DMS114 treated with DMSO at 0.1 percent for 48 hours (cell line): ENCODE measurements around the gene HAO2.
"Not testable (repeated sequence)": the region's sequence is repeated elsewhere in the genome, so short reads cannot be mapped to it uniquely, and the experiment has no call there.

Experiments
- DNase-seq: peaks from one replicate; lab custom pipeline; 2025; ENCODE audit not compliant: unreplicated experiment; lab: John Stamatoyannopoulos, UW

The HAO2 gene

DNA sequence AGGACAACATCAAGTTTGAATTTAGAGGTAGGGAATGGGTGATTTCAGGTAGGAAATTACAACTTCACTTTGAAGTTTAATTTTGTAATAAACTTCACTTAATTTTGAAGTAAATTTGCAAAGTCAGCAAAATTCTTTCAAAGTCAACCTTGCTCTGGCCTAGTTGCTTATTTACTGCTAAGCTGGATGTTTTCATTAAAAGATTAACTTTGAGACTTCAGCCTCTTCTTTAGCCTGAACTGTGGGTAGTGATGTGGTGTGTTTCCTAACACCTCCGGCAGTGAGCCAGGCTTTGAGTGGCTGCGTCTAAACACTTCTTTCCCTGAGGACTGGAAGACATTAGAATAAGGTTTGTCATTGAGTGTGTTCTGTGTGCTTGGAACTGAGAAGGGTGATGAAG is at the start of gene HAO2:
Gene HAO2, plus strand, starts transcription at position 232 of the 400 bp plus-strand sequence. CDS start 12,301 bp downstream, outside the sequence.
- DNase-seq = no peak

GRCh38 chr1:119320100-119320499 is 48.5 kb upstream of the HAO2 start:
- DNase-seq = no peak

DNA sequence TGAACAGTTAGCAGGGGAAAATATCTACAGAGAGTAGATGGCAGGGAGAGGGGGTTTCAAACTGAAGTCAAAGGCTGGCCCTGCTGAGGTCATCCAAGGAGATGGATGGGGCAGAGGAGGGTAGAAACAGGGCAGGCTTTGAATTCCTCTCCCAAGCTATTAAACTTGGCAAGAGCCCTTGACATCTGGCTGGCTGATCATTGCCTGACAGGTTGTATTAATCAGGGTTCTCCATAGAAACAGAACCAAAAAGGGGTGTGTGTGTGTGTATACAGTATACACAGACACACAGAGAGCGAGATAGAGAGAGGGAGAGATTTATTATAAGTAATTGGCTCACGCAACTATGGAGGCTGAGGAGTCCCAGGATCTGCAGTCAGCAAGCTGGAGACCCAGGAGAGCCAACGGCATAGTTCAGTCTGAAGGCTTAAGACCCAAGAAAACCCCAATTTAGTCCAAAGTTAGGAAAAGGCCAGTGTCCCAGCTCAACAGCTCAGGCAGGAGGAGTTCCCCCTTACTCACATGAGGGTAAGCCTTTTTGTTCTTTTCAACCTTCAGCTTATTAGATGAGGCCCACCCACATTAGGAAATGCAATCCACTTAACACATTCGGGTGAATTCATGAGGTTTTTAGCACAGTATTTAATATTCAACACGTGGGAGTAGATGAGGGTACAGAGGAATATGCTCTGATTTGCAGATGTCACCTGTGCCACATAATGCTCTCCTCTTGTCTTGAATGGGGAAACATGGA is 46.7 kb upstream of the HAO2 start:
- DNase-seq = no peak

DNA sequence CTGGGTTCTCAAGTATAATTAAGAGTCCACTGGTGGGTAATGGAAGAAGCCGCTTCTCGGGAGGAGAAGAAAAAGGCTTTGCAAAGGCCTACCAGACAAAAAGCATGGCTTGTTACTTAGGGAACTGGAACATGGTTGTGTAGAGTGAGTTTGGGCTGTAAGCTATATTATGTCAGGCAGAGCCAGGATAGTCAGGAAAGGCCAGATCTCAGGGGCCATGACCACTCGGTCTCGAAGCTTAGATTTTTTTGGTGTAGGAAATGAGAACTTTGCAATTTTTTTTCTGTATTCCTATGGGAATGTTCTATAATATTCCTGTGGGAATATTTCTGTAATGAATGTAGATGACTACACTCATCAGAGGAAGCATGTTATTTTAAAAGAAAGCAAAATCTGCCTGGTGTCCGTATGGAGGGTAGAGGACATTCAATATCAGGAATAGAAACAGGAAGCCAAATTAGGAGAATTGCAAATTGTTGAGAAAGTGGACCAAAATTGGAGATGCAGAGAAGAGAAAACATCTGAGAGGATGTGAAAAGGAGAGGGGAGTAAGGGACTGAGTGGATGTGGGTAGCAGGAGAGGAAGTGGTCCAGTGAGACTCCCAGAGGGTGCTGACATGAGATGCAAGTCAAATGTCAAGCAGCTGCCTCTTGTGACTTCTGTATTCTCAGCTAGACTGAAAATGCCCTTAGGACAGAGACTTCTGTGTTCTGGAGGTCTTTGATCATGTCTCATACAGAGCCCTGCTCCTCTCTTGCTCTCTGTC is 45.2 kb upstream of the HAO2 start:
- DNase-seq = no peak

GRCh38 chr1:119324198-119324597 is 44.4 kb upstream of the HAO2 start:
- no peak for DNase-seq

- DNase-seq = no peak
Measured at GRCh38 chr1:119326251-119326650, 42.3 kb upstream of the HAO2 start.

DNA sequence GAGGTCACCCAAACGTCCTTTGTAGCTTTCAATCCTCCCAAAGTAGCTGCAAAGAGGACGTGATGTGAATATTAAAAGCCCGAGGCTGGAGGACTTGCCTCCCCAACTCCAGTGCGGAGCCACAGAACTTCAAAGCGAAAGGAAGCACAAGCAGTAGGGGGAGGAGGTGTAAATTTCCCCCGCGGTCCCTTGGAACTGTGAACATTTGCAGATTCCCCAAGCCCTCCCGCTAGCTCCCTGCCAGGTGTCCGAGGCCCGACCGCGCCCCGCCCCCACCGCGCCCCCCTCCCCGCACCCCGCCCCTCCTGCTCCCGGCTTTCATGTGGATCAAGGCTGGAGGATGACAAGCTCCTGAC is 41.5 kb upstream of the HAO2 start:
- DNase-seq = no peak

DNA sequence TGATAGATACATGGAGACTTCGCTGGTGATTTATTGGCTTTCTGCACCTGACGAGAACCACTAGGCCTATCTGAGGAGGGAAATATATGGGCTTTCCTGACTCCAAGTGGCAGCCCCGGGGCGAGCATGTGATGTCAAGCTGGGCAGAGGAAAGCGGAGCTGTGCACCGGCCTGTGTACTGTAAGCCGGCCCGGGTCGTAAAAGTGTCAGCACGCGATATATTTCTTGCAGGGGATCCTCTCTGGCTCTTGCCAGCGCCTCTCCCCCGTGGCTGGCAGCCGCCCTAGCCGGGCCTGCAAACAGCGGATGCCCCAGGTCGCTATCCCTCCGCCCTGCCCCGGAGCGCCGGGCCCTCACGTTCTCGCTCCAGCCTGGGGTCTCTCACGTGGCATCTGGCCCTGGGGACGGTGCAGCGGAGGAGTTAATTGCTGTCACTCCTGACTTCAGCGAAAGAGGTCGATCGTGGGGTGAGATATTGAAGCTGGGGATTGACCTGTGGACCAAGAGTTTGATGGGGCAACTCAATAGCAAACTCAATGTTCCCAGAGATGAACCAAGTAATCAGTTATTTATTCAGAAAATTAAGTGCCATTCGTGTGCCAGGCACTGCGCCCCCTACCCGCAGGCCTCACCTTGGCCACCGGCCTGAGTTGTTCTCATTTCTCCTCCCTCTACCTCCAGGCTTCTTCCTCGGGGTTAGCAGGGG is 41.0 kb upstream of the HAO2 start:
- DNase-seq = no peak

- no peak for DNase-seq
Measured at GRCh38 chr1:119329541-119330461, 38.8 kb upstream of the HAO2 start.

- DNase-seq = no peak
Measured at GRCh38 chr1:119330466-119331189, 38.0 kb upstream of the HAO2 start.

GRCh38 chr1:119331190-119331515 is 37.4 kb upstream of the HAO2 start:
- no peak for DNase-seq

DNA sequence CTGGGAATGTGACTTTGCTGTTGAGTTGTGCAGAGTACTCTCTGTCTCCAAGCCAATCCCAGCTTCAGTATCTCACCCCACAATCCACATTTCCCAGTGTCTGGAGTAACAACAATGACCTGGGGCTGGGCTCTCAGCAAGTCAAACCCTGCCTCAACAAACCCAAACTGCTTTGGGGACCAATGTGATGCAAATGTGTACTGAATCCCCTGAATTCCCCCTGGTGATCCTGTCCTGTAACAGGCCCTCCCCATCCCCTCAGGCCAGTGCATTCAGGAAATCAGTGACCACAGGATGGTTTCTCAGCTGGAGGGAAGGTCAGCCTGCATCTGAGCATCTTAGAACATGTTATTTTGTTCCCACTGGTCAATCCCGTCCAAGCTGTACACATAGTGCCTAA is 36.7 kb upstream of the HAO2 start:
- DNase-seq = no peak

GRCh38 chr1:119332622-119333021 is 36.0 kb upstream of the HAO2 start:
- no peak for DNase-seq

- DNase-seq = no peak
Measured at GRCh38 chr1:119333163-119333896, 35.3 kb upstream of the HAO2 start.

DNA sequence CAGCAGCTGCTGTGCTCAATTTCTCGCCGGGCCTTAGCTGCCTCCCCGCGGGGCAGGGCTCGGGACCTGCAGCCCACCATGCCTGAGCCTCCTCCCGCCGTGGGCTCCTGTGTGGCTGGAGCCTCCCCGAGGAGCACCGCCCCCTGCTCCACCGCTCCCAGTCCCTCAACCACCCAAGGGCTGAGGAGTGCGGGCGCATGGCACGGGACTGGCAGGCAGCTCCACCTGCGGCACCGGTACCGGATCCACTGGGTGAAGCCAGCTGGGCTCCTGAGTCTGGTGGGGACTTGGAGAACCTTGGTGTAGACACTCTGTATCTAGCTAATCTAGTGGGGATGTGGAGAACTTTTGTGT is 34.7 kb upstream of the HAO2 start:
- DNase-seq = not testable (repeated sequence)

GRCh38 chr1:119336848-119337247 is 31.7 kb upstream of the HAO2 start:
- DNase-seq = no peak

GRCh38 chr1:119338004-119338403 is 30.6 kb upstream of the HAO2 start:
- DNase-seq = no peak

GRCh38 chr1:119338757-119339156 is 29.8 kb upstream of the HAO2 start:
- DNase-seq = no peak

- DNase-seq = no peak
Measured at GRCh38 chr1:119340861-119341261, 27.7 kb upstream of the HAO2 start.
